H9 (cell line): ENCODE measurements around the gene TET2. TPM values are rescaled to one million over a fixed set of nuclear protein-coding genes. Genes with fewer than 3 reads are reported as not detected.

Source experiments
- DNase-seq: peaks from one replicate; pipeline ENCODE4 v3.0.0-alpha.2; 2017
- H2AFZ ChIP-seq: one replicate; pipeline ENCODE4 v1.6.1; 2013; ENCODE audit warnings: mild to moderate bottlenecking, low read length, control low read depth, moderate library complexity
- H2AK5ac ChIP-seq: 2 replicates; pipeline ENCODE4 v1.6.1; 2013; ENCODE audit warnings: low read length, control low read depth, mixed read lengths; ENCODE audit not compliant: insufficient read length
- H2BK120ac ChIP-seq: one replicate; pipeline ENCODE4 v1.6.1; 2013; ENCODE audit warnings: low read depth, mild to moderate bottlenecking, low read length, control low read depth, inconsistent platforms; ENCODE audit not compliant: poor library complexity, severe bottlenecking
- H2BK12ac ChIP-seq: 2 replicates; pipeline ENCODE4 v1.6.1; 2013; ENCODE audit warnings: low read length, control low read depth, mixed read lengths, low read depth; ENCODE audit not compliant: insufficient read length
- H2BK15ac ChIP-seq: 2 replicates; pipeline ENCODE4 v1.6.1; 2013; ENCODE audit warnings: low read depth, low read length, control low read depth
- H2BK20ac ChIP-seq: one replicate; pipeline ENCODE4 v1.6.1; 2013; ENCODE audit warnings: low read depth, mild to moderate bottlenecking, low read length, control low read depth, inconsistent platforms; ENCODE audit not compliant: poor library complexity, severe bottlenecking
- H2BK5ac ChIP-seq: 2 replicates; pipeline ENCODE4 v1.6.1; 2013; ENCODE audit warnings: low read length, control low read depth, mixed read lengths; ENCODE audit not compliant: insufficient read length
- H3K14ac ChIP-seq: 2 replicates; pipeline ENCODE4 v1.6.1; 2013; ENCODE audit warnings: low read length, control low read depth; ENCODE audit not compliant: insufficient read depth
- H3K18ac ChIP-seq: 2 replicates; pipeline ENCODE4 v1.6.1; 2013; ENCODE audit warnings: low read depth, mild to moderate bottlenecking, mixed read lengths, low read length, control low read depth; ENCODE audit not compliant: insufficient read length
- H3K23ac ChIP-seq: 2 replicates; pipeline ENCODE4 v1.6.1; 2013; ENCODE audit warnings: low read length, control low read depth, mixed read lengths, low read depth; ENCODE audit not compliant: insufficient read length
- H3K23me2 ChIP-seq: 2 replicates; pipeline ENCODE4 v1.6.1; 2013; ENCODE audit warnings: low read depth, mild to moderate bottlenecking, mixed read lengths, low read length, control low read depth; ENCODE audit not compliant: insufficient read length, poor library complexity, severe bottlenecking
- H3K27ac ChIP-seq: 2 replicates; pipeline ENCODE4 v1.5.1; 2013; ENCODE audit warnings: low read length, control low read depth, mixed read lengths, low read depth; ENCODE audit not compliant: insufficient read length
- H3K27me3 ChIP-seq: 2 replicates; pipeline ENCODE4 v1.6.1; 2013; ENCODE audit warnings: low read length, control low read depth, inconsistent platforms; ENCODE audit not compliant: insufficient read depth
- H3K4ac ChIP-seq: 2 replicates; pipeline ENCODE4 v1.6.1; 2013; ENCODE audit warnings: low read depth, mild to moderate bottlenecking, control low read depth, inconsistent platforms, low read length, moderate library complexity
- H3K4me1 ChIP-seq: 2 replicates; pipeline ENCODE4 v1.6.1; 2013; ENCODE audit warnings: low read length, control low read depth, inconsistent platforms; ENCODE audit not compliant: insufficient read depth
- H3K4me2 ChIP-seq: 2 replicates; pipeline ENCODE4 v1.6.1; 2013; ENCODE audit warnings: low read length, control low read depth, mixed read lengths; ENCODE audit not compliant: insufficient read length, insufficient read depth
- H3K56ac ChIP-seq: 2 replicates; pipeline ENCODE4 v1.6.1; 2013; ENCODE audit warnings: low read depth, mild to moderate bottlenecking, mixed read lengths, low read length, control low read depth; ENCODE audit not compliant: insufficient read length
- H3K79me1 ChIP-seq: 2 replicates; pipeline ENCODE4 v1.6.1; 2013; ENCODE audit warnings: low read depth, mild to moderate bottlenecking, moderate library complexity, low read length, control low read depth, inconsistent platforms; ENCODE audit not compliant: insufficient read depth, poor library complexity, severe bottlenecking
- H3K79me2 ChIP-seq: 2 replicates; pipeline ENCODE4 v1.6.1; 2013; ENCODE audit warnings: low read length, control low read depth, inconsistent platforms; ENCODE audit not compliant: insufficient read depth
- H3K9ac ChIP-seq: 2 replicates; pipeline ENCODE4 v1.6.1; 2013; ENCODE audit warnings: low read length, control low read depth, mixed read lengths; ENCODE audit not compliant: insufficient read length; ENCODE audit errors: extremely low read depth
- H3K9me3 ChIP-seq: one replicate; pipeline ENCODE4 v1.6.1; 2013; ENCODE audit warnings: low read depth, low read length, inconsistent platforms; ENCODE audit not compliant: control insufficient read depth
- H3T11ph ChIP-seq: one replicate; pipeline ENCODE4 v1.6.1; 2013; ENCODE audit warnings: mild to moderate bottlenecking, low read length, control low read depth, inconsistent platforms
- H4K20me1 ChIP-seq: one replicate; pipeline ENCODE4 v1.6.1; 2013; ENCODE audit not compliant: control insufficient read depth, insufficient read length, insufficient read depth
- H4K5ac ChIP-seq: 2 replicates; pipeline ENCODE4 v1.6.1; 2013; ENCODE audit warnings: low read depth, mild to moderate bottlenecking, mixed read lengths, low read length, control low read depth; ENCODE audit not compliant: insufficient read length
- H4K8ac ChIP-seq: replicated peaks from 2 replicates; pipeline ENCODE4 v1.6.1; 2013; ENCODE audit warnings: low read length, control low read depth, mixed read lengths, low read depth; ENCODE audit not compliant: insufficient read length
- H4K91ac ChIP-seq: 2 replicates; pipeline ENCODE4 v1.6.1; 2013; ENCODE audit warnings: low read depth, mild to moderate bottlenecking, moderate library complexity, mixed read lengths, low read length, control low read depth; ENCODE audit not compliant: insufficient read length
- H3K27ac Mint-ChIP-seq, 3 experiments: 2 replicates in 2 of 3; 3 replicates in 1 of 3; pipeline ENCODE4 v1.8.0; 2020 to 2021; ENCODE audit warnings: mixed read lengths in 3 of 3, mild to moderate bottlenecking in 1 of 3, moderate library complexity in 1 of 3
- H3K27me3 Mint-ChIP-seq: 2 replicates; pipeline ENCODE4 v1.8.0; 2021; ENCODE audit warnings: low read depth, mild to moderate bottlenecking, moderate library complexity, mixed read lengths
- H3K36me3 Mint-ChIP-seq, 3 experiments: 2 replicates in 2 of 3; 3 replicates in 1 of 3; pipeline ENCODE4 v1.8.0; 2020 to 2021; ENCODE audit warnings: low read depth in 3 of 3, mixed read lengths in 3 of 3; ENCODE audit not compliant: insufficient read depth in 1 of 3
- H3K4me1 Mint-ChIP-seq, 2 experiments: 2 replicates each; pipeline ENCODE4 v1.8.0; 2020; ENCODE audit warnings: mixed read lengths in 2 of 2
- H3K4me3 Mint-ChIP-seq, 2 experiments: 2 replicates in 1 of 2; 3 replicates in 1 of 2; pipeline ENCODE4 v1.8.0; 2020 to 2021; ENCODE audit warnings: mild to moderate bottlenecking in 2 of 2, mixed read lengths in 2 of 2, moderate library complexity in 1 of 2
- H3K9me3 Mint-ChIP-seq, 2 experiments: 2 replicates in 1 of 2; 3 replicates in 1 of 2; pipeline ENCODE4 v1.8.0; 2020; ENCODE audit warnings: mild to moderate bottlenecking in 2 of 2, mixed read lengths in 2 of 2, moderate library complexity in 1 of 2
- CTCF ChIP-seq: fragments of 200-600 bp; sonication (generic); conservative IDR thresholded peaks from 3 replicates; pipeline ENCODE4 v1.8.0; 2021; ENCODE audit warnings: antibody characterized with exemption, mild to moderate bottlenecking
- total RNA-seq: library from RNA; stranded (reverse); gene quantifications from 2 replicates; pipeline ENCODE4 v1.2.1, GENCODE V29; 2021

TET2 gene
- total RNA-seq, 1 experiment from 2014 or later: 3.1 TPM

GRCh38 chr4:105108971-105109370 lies 37.7 kb upstream of the TET2 start:
- Histone ChIP-seq H3K4me1 (no peaks in the 10 kb centered on the region), H2BK120ac (no peak overlapping the region), H3K9ac (no peak overlapping the region), H2AK5ac (no peak overlapping the region), H2BK5ac (no peak overlapping the region), H4K8ac (no peak overlapping the region), H2BK20ac (no peak overlapping the region), H3K23me2 (no peaks in the 10 kb centered on the region), H3K23ac (no peak overlapping the region), H3K18ac (no peak overlapping the region), H4K5ac (no peak overlapping the region), H3T11ph (no peak overlapping the region), H3K27me3 (no peaks in the 10 kb centered on the region), H2AFZ (no peak overlapping the region), H2BK15ac (no peak overlapping the region), H3K27ac (no peak overlapping the region), H3K9me3 (no peaks in the 10 kb centered on the region), H3K4ac (no peak overlapping the region), H3K79me1 (no peaks in the 10 kb centered on the region), H3K79me2 (no peaks in the 10 kb centered on the region), H4K91ac (no peak overlapping the region), H3K14ac (no peak overlapping the region), H3K4me2 (no peak overlapping the region), H2BK12ac (no peak overlapping the region), H3K56ac (no peak overlapping the region), H4K20me1 (no peaks in the 10 kb centered on the region)
- DNase-seq: no peak
- TF ChIP-seq CTCF: no peak
- Mint-ChIP-seq H3K4me1 (no peaks in the 10 kb centered on the region), H3K9me3 (peaks cover 3% of the 10 kb centered on the region in 2 experiments; a peak in 2 of 5 replicates), H3K27me3 (peaks cover 2% of the 10 kb centered on the region), H3K27ac (no peak overlapping the region), H3K4me3 (no peak overlapping the region), H3K36me3 (no peaks in the 10 kb centered on the region)
